A549 (cell line): ENCODE measurements around the gene RSL24D1. TPM values are rescaled to one million over a fixed set of nuclear protein-coding genes. Genes with fewer than 3 reads are reported as not detected.

ENCODE experiments used
- ATAC-seq, 2 experiments: fragments of 200-7000 bp in 1 of 2; fragments of >200 bp in 1 of 2; cut with Nextera tagmentation in 1 of 2; cut with Tn5 transposase in 1 of 2; 3 replicates each; pipeline versions ENCODE4 v1.8.0 to v1.9.1; 2018 to 2020; ENCODE audit warnings: mild to moderate bottlenecking in 1 of 2, moderate library complexity in 1 of 2
- CTCF ChIA-PET: fragments of 300-600 bp; sonication (Branson Sonifier 250); formaldehyde crosslinking; extraction: SDS; loops from one replicate; lab custom pipeline; 2021; ENCODE audit warnings: antibody characterized with exemption, inconsistent platforms; lab: Yijun Ruan, JAX
- POLR2A ChIA-PET: fragments of 350-600 bp; formaldehyde crosslinking; extraction: SDS; loops from one replicate; lab custom pipeline; 2021; ENCODE audit warnings: antibody characterized with exemption, inconsistent platforms; lab: Yijun Ruan, JAX
- DNase-seq, 2 experiments: peaks; one replicate each; pipeline versions ENCODE4 v3.0.0 to v3.0.0-alpha.2; 2011 to 2016; ENCODE audit warnings: low read depth in 1 of 2, low spot score in 1 of 2
- FAIRE-seq: peaks from 2 replicates; lab custom pipeline; 2011; peaks lifted over from hg19 to GRCh38; lab: Jason Lieb, UNC
- H3K27ac ChIP-seq, 2 experiments: fragments of >200 bp; sonication (Bioruptor Twin); formaldehyde crosslinking; 3 replicates each; pipeline ENCODE4 v1.5.1; 2016 to 2017
- H3K4me1 ChIP-seq: fragments of >200 bp; sonication (Bioruptor Twin); formaldehyde crosslinking; 3 replicates; pipeline ENCODE4 v1.6.1; 2016
- H3K4me2 ChIP-seq: fragments of >200 bp; sonication (Bioruptor Twin); formaldehyde crosslinking; 3 replicates; pipeline ENCODE4 v1.6.1; 2016
- H3K4me3 ChIP-seq: fragments of >200 bp; sonication (Bioruptor Twin); formaldehyde crosslinking; 3 replicates; pipeline ENCODE4 v1.5.1; 2016
- H3K9me3 ChIP-seq: fragments of >200 bp; sonication (Bioruptor Twin); formaldehyde crosslinking; 3 replicates; pipeline ENCODE4 v1.6.1; 2016
- ATOH8 ChIP-seq: fragments of 250-450 bp; sonication (Bioruptor Pico); IDR thresholded peaks from 2 replicates; pipeline ENCODE4 v1.5.0; 2020; ENCODE audit warnings: low read depth, mild to moderate bottlenecking, moderate library complexity
- BHLHE40 ChIP-seq: IDR thresholded peaks from 2 replicates; pipeline ENCODE4 v1.6.1; 2012; ENCODE audit warnings: low read depth, low read length, inconsistent platforms
- CBX2 ChIP-seq: fragments of 200-600 bp; sonication (generic); IDR thresholded peaks from 2 replicates; pipeline ENCODE4 v1.6.1; 2016; ENCODE audit warnings: low read depth, mild to moderate bottlenecking, borderline replicate concordance
- CEBPB ChIP-seq, 2 experiments: fragments of >200 bp in 1 of 2; sonication (Bioruptor Twin) in 1 of 2; formaldehyde crosslinking in 1 of 2; IDR thresholded peaks; 2 replicates each; pipeline ENCODE4 v1.6.1; 2012 to 2016
- CHD2 ChIP-seq: fragments of 150-350 bp; IDR thresholded peaks from 2 replicates; pipeline ENCODE4 v1.6.1; 2014; ENCODE audit warnings: low read length; ENCODE audit not compliant: partially characterized antibody
- E2F6 ChIP-seq: IDR thresholded peaks from 2 replicates; pipeline ENCODE4 v1.6.1; 2012; ENCODE audit warnings: low read depth, borderline replicate concordance
- EHF ChIP-seq: fragments of 250-450 bp; sonication (Bioruptor Pico); IDR thresholded peaks from 2 replicates; pipeline ENCODE4 v1.5.0; 2020; ENCODE audit warnings: mild to moderate bottlenecking
- ESRRA ChIP-seq: fragments of 150-350 bp; IDR thresholded peaks from 2 replicates; pipeline ENCODE4 v1.6.1; 2014; ENCODE audit warnings: mild to moderate bottlenecking, low read length, borderline replicate concordance
- FOSL2 ChIP-seq, 2 experiments: fragments of 450-650 bp in 1 of 2; fragments of >200 bp in 1 of 2; sonication (Bioruptor Twin) in 1 of 2; formaldehyde crosslinking; IDR thresholded peaks; 2 replicates each; pipeline versions ENCODE4 v1.5.0 to v1.6.1; 2016 to 2020; ENCODE audit warnings: mild to moderate bottlenecking in 1 of 2, moderate library complexity in 1 of 2
- HOXB13 ChIP-seq: fragments of 250-450 bp; sonication (Bioruptor Pico); IDR thresholded peaks from 2 replicates; pipeline ENCODE4 v1.5.0; 2020; ENCODE audit warnings: low read depth, mild to moderate bottlenecking, moderate library complexity
- JUNB ChIP-seq: fragments of >200 bp; sonication (Bioruptor Twin); formaldehyde crosslinking; IDR thresholded peaks from 2 replicates; pipeline ENCODE4 v1.6.1; 2016
- KDM1A ChIP-seq: fragments of 200-600 bp; sonication (generic); IDR thresholded peaks from 2 replicates; pipeline ENCODE4 v1.6.1; 2016; ENCODE audit warnings: low read depth, mild to moderate bottlenecking
- KDM5A ChIP-seq: fragments of 200-600 bp; sonication (generic); IDR thresholded peaks from 2 replicates; pipeline ENCODE4 v1.6.1; 2016; ENCODE audit warnings: antibody characterized with exemption, mild to moderate bottlenecking
- MAFK ChIP-seq: fragments of 450-650 bp; IDR thresholded peaks from 2 replicates; pipeline ENCODE4 v1.6.1; 2014; ENCODE audit not compliant: partially characterized antibody
- MYC ChIP-seq: IDR thresholded peaks from 2 replicates; pipeline ENCODE4 v1.6.1; 2012; ENCODE audit warnings: mild to moderate bottlenecking, inconsistent platforms, low read length, improper control_type of control experiment, borderline replicate concordance
- PHF8 ChIP-seq: fragments of 200-600 bp; sonication (generic); IDR thresholded peaks from 2 replicates; pipeline ENCODE4 v1.6.1; 2016; ENCODE audit warnings: low read depth, mild to moderate bottlenecking, antibody characterized with exemption, moderate library complexity, borderline replicate concordance
- POLR2A ChIP-seq: IDR thresholded peaks from 2 replicates; pipeline ENCODE4 v1.6.1; 2012; ENCODE audit warnings: mild to moderate bottlenecking, low read length
- RAD21 ChIP-seq, 2 experiments: fragments of >200 bp in 1 of 2; sonication (Bioruptor Twin) in 1 of 2; formaldehyde crosslinking in 1 of 2; IDR thresholded peaks in 1 of 2; conservative IDR thresholded peaks in 1 of 2; 2 replicates in 1 of 2; 3 replicates in 1 of 2; pipeline ENCODE4 v1.6.1; 2012 to 2018; ENCODE audit warnings: inconsistent platforms in 1 of 2
- RCOR1 ChIP-seq: fragments of 150-350 bp; IDR thresholded peaks from 2 replicates; pipeline ENCODE4 v1.6.1; 2014; ENCODE audit warnings: antibody characterized with exemption, low read length, low read depth
- RNF2 ChIP-seq: fragments of 200-600 bp; sonication (generic); IDR thresholded peaks from 2 replicates; pipeline ENCODE4 v1.6.1; 2016; ENCODE audit warnings: low read depth, mild to moderate bottlenecking, antibody characterized with exemption, moderate library complexity, borderline replicate concordance
- SREBF2 ChIP-seq: fragments of 450-650 bp; IDR thresholded peaks from 2 replicates; pipeline ENCODE4 v1.6.1; 2014; ENCODE audit warnings: mild to moderate bottlenecking, moderate library complexity
- ZFP36 ChIP-seq: fragments of 450-650 bp; IDR thresholded peaks from 2 replicates; pipeline ENCODE4 v1.6.1; 2014; ENCODE audit warnings: borderline replicate concordance; ENCODE audit not compliant: partially characterized antibody
- ZNF302 ChIP-seq: fragments of 250-450 bp; sonication (Bioruptor Pico); IDR thresholded peaks from 2 replicates; pipeline ENCODE4 v1.9.0; 2021; ENCODE audit warnings: inconsistent platforms, mild to moderate bottlenecking, moderate library complexity
- WGBS: methylation state at CpG from one replicate; pipeline ENCODE4 v1.1.6; 2017; ENCODE audit errors: missing lambda C conversion rate; 5-methylcytosine and 5-hydroxymethylcytosine counted together
- polyA plus RNA-seq, 4 experiments: library from polyadenylated mRNA; depleted of rRNA in 3 of 4; stranded (reverse); fragments of >200 nt; fragmentation: RNase III in 1 of 4; extraction: RNeasy Plus Mini Kit Qiagen cat#74134 plus additional on column Dnase treatment in 1 of 4; gene quantifications; 2 replicates in 3 of 4; 3 replicates in 1 of 4; pipeline ENCODE4 v1.2.3, GENCODE V29; 2011 to 2017
- TF ChIP-seq, protein P1 (sequence below): IDR thresholded peaks from 2 replicates; pipeline ENCODE4 v1.6.1; 2012
- TF ChIP-seq, protein P2 (sequence below): fragments of 450-650 bp; IDR thresholded peaks from 2 replicates; pipeline ENCODE4 v1.6.1; 2014; ENCODE audit warnings: antibody characterized with exemption
- TF ChIP-seq, protein P3 (sequence below): fragments of >200 bp; sonication (Bioruptor Twin); formaldehyde crosslinking; IDR thresholded peaks from 3 replicates; pipeline ENCODE4 v1.5.1; 2016

RSL24D1 gene
- polyA plus RNA-seq, 2 of the 4 experiments (the other 2 are of a cell fraction) = 104 to 257 TPM

DNA sequence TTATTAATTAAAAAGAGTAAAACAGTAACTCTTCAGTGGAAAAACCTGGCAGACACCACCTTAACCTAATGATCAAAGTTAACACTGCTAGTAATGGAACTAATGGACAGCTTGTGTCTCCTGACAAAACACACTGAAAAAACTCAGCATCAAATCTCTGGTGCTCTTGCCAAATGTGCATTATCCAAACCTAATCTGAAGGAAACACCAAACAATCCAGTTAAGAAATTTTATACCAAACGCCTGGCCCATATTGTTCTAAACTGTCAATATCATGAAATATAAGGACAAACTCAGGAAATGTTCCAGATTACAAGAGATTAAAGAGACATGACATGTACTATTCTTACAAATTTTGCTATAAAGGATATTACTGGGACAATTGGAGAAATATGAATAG is 10.4 kb downstream of the RSL24D1 start:
- Histone ChIP-seq H3K4me2 (no peak overlapping the region), H3K4me1 (peaks cover 18% of the 10 kb centered on the region), H3K27ac (no peak overlapping the region), H3K9me3 (no peaks in the 10 kb centered on the region), H3K4me3 (no peak overlapping the region)
- no peak for TF ChIP-seq BHLHE40
- TF ChIP-seq CEBPB (IDR thresholded peaks at IDR 0.05) = no peak
- TF ChIP-seq ESRRA = no peak
- TF ChIP-seq POLR2A = no peak
- no peak for TF ChIP-seq JUNB
- no peak for TF ChIP-seq ZFP36
- no peak for TF ChIP-seq FOSL2 (IDR thresholded peaks at IDR 0.05)
- TF ChIP-seq FOSL2 (CRISPR knock-in tag; IDR thresholded peaks at IDR 0.05) = no peak
- no peak for TF ChIP-seq HOXB13 (CRISPR knock-in tag)
- no peak for TF ChIP-seq CBX2
- TF ChIP-seq EHF (CRISPR knock-in tag) = no peak
- no peak for TF ChIP-seq E2F6
- no peak for TF ChIP-seq ATOH8
- TF ChIP-seq CHD2 = no peak
- TF ChIP-seq, protein P1, sequence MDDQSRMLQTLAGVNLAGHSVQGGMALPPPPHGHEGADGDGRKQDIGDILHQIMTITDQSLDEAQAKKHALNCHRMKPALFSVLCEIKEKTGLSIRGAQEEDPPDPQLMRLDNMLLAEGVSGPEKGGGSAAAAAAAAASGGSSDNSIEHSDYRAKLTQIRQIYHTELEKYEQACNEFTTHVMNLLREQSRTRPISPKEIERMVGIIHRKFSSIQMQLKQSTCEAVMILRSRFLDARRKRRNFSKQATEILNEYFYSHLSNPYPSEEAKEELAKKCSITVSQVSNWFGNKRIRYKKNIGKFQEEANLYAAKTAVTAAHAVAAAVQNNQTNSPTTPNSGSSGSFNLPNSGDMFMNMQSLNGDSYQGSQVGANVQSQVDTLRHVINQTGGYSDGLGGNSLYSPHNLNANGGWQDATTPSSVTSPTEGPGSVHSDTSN = no peak
- TF ChIP-seq, protein P2, sequence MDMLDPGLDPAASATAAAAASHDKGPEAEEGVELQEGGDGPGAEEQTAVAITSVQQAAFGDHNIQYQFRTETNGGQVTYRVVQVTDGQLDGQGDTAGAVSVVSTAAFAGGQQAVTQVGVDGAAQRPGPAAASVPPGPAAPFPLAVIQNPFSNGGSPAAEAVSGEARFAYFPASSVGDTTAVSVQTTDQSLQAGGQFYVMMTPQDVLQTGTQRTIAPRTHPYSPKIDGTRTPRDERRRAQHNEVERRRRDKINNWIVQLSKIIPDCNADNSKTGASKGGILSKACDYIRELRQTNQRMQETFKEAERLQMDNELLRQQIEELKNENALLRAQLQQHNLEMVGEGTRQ = no peak
- TF ChIP-seq MYC = no peak
- WGBS = 86% methylated on average over 1 of the region's 1 CpG
- no peak for ATAC-seq
- POLR2A ChIA-PET = interaction anchor here (4.0 kb wide), 1 partner anchor 11 kb away, joined by 15 read pairs; the partner anchor contains the start of gene RSL24D1
- DNase-seq = no peak
- CTCF ChIA-PET = interaction anchor here (1.6 kb wide), 1 partner anchor 18 kb away, joined by 5 read pairs; no protein-coding TSS in a partner anchor
- no peak for FAIRE-seq

DNA sequence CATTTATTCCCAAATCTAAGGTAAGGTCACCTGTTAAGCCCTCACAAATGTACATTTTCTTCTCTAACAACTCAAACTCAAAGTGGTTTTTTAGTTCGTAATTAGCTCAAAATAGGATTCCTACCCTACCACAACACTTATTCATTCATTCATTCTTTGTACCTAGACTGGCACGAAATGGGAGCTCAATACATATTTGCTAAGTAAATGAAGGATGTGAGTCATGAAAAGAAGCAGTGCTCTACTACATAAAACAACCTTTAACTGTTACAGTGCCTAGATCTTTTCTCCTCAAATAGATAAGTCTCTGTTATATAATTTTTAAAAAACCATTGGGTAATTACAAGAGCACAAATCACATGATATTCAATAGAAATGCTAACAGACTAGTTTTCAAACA is 13.1 kb downstream of the RSL24D1 start:
- no peak for TF ChIP-seq CBX2
- TF ChIP-seq FOSL2 (IDR thresholded peaks at IDR 0.05) = no peak
- no peak for TF ChIP-seq FOSL2 (CRISPR knock-in tag; IDR thresholded peaks at IDR 0.05)
- TF ChIP-seq RCOR1 = no peak
- TF ChIP-seq ATOH8 = no peak
- TF ChIP-seq PHF8 = no peak
- no peak for TF ChIP-seq KDM1A
- no peak for TF ChIP-seq CEBPB (IDR thresholded peaks at IDR 0.05)
- TF ChIP-seq ZNF302 = no peak
- TF ChIP-seq HOXB13 (CRISPR knock-in tag) = no peak
- no peak for TF ChIP-seq SREBF2
- no peak for TF ChIP-seq E2F6
- no peak for TF ChIP-seq MAFK
- TF ChIP-seq KDM5A = no peak
- TF ChIP-seq RAD21 (conservative IDR thresholded peaks at IDR 0.05 in 1 of 2, IDR thresholded peaks at IDR 0.05 in 1 of 2) = no peak
- TF ChIP-seq RNF2 = no peak
- TF ChIP-seq, protein P3, sequence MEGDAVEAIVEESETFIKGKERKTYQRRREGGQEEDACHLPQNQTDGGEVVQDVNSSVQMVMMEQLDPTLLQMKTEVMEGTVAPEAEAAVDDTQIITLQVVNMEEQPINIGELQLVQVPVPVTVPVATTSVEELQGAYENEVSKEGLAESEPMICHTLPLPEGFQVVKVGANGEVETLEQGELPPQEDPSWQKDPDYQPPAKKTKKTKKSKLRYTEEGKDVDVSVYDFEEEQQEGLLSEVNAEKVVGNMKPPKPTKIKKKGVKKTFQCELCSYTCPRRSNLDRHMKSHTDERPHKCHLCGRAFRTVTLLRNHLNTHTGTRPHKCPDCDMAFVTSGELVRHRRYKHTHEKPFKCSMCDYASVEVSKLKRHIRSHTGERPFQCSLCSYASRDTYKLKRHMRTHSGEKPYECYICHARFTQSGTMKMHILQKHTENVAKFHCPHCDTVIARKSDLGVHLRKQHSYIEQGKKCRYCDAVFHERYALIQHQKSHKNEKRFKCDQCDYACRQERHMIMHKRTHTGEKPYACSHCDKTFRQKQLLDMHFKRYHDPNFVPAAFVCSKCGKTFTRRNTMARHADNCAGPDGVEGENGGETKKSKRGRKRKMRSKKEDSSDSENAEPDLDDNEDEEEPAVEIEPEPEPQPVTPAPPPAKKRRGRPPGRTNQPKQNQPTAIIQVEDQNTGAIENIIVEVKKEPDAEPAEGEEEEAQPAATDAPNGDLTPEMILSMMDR = no peak
- DNase-seq = no peak
- FAIRE-seq = peak; percentile 88
- POLR2A ChIA-PET = interaction anchor here (1.7 kb wide), 1 partner anchor 13 kb away, joined by 17 read pairs; the partner anchor contains the start of gene RSL24D1
- Histone ChIP-seq H3K4me3 (no peak overlapping the region), H3K27ac (no peak overlapping the region), H3K9me3 (no peaks in the 10 kb centered on the region), H3K4me2 (peak overlapping the region; percentile 8; the same call in 1 of the 3 replicates), H3K4me1 (peaks cover 14% of the 10 kb centered on the region)
- WGBS = 34% methylated on average over 2 of the region's 2 CpGs
- ATAC-seq = no peak
- CTCF ChIA-PET = interaction anchor here (0.6 to 1.8 kb wide), 4 partner anchors 9 to 15 kb away, joined by 3 to 8 read pairs (median 4); partner anchors contain the start of gene RSL24D1
